Measurements from ENCODE around the gene ACSM5. TPM values are rescaled to one million over a fixed set of nuclear protein-coding genes. Genes with fewer than 3 reads are reported as not detected.
A peak's percentile ranks its signal among the peaks of the same experiment; 100 is the strongest.

Gene ACSM5
- total and polyA plus RNA-seq, 2 donors from 2014 or later = 8.6 to 22.8 TPM

GRCh38 chr16:20380782-20381181 is 28.6 kb upstream of the ACSM5 start:
- no peak for FAIRE-seq
- intact Hi-C loops (cut with DNase I) = loop anchor here (10.0 kb wide), 1 partner anchor 476 kb away; no protein-coding TSS in a partner anchor
- H3K27me3 ChIP-seq (ENCODE audit: control insufficient read depth, insufficient read depth, low read length) = no peaks in the 10 kb centered on the region
- DNase-seq = peak; percentile 47 to 87 (median 70)
- no peaks in the 10 kb centered on the region for H3K4me1 ChIP-seq (ENCODE audit: control insufficient read depth in 2 of 3, insufficient read depth in 2 of 3, low read depth in 1 of 3, low read length in 3 of 3)
- H3K4me3 ChIP-seq (ENCODE audit: low read length in 3 of 3) = no peak overlapping the region
- H3K9ac ChIP-seq (ENCODE audit: low read length in 3 of 3) = no peak overlapping the region
- no peaks in the 10 kb centered on the region for H3K9me3 ChIP-seq (ENCODE audit: control insufficient read depth in 2 of 3, insufficient read depth in 1 of 3, low read length in 3 of 3)
- no peak for TF ChIP-seq CTCF (IDR thresholded peaks at IDR 0.05; ENCODE audit: borderline replicate concordance, extremely low read depth, insufficient read depth)
- H3K27ac ChIP-seq (ENCODE audit: low read depth in 2 of 2, low read length in 2 of 2) = no peak overlapping the region
- no peaks in the 10 kb centered on the region for H3K36me3 ChIP-seq (ENCODE audit: control insufficient read depth in 2 of 3, insufficient read depth in 3 of 3, low read length in 3 of 3)

GRCh38 chr16:20382202-20382948 is 27.0 kb upstream of the ACSM5 start:
- Histone ChIP-seq H3K27ac (ENCODE audit: low read depth in 2 of 2, low read length in 2 of 2) (no peak overlapping the region), H3K4me1 (ENCODE audit: control insufficient read depth in 2 of 3, insufficient read depth in 2 of 3, low read depth in 1 of 3, low read length in 3 of 3) (no peaks in the 10 kb centered on the region), H3K27me3 (ENCODE audit: control insufficient read depth, insufficient read depth, low read length) (no peaks in the 10 kb centered on the region), H3K36me3 (ENCODE audit: control insufficient read depth in 2 of 3, insufficient read depth in 3 of 3, low read length in 3 of 3) (no peaks in the 10 kb centered on the region), H3K9me3 (ENCODE audit: control insufficient read depth in 2 of 3, insufficient read depth in 1 of 3, low read length in 3 of 3) (no peaks in the 10 kb centered on the region), H3K4me3 (ENCODE audit: low read length in 3 of 3) (no peak overlapping the region), H3K9ac (ENCODE audit: low read length in 3 of 3) (no peak overlapping the region)
- intact Hi-C loops (cut with DNase I) = loop anchor here (10.0 kb wide), 1 partner anchor 478 kb away; no protein-coding TSS in a partner anchor
- TF ChIP-seq CTCF (IDR thresholded peaks at IDR 0.05; ENCODE audit: borderline replicate concordance, extremely low read depth, insufficient read depth) = no peak
- DNase-seq (no peak), FAIRE-seq (no peak)

- Histone ChIP-seq H3K4me1 (ENCODE audit: control insufficient read depth in 2 of 3, insufficient read depth in 2 of 3, low read depth in 1 of 3, low read length in 3 of 3) (no peaks in the 10 kb centered on the region), H3K9me3 (ENCODE audit: control insufficient read depth in 2 of 3, insufficient read depth in 1 of 3, low read length in 3 of 3) (no peaks in the 10 kb centered on the region), H3K9ac (ENCODE audit: low read length in 3 of 3) (no peak overlapping the region), H3K27ac (ENCODE audit: low read depth in 2 of 2, low read length in 2 of 2) (no peak overlapping the region), H3K27me3 (ENCODE audit: control insufficient read depth, insufficient read depth, low read length) (no peaks in the 10 kb centered on the region), H3K36me3 (ENCODE audit: control insufficient read depth in 2 of 3, insufficient read depth in 3 of 3, low read length in 3 of 3) (no peaks in the 10 kb centered on the region), H3K4me3 (ENCODE audit: low read length in 3 of 3) (no peak overlapping the region)
- FAIRE-seq (no peak), DNase-seq (peak; percentile 75 to 90 (median 77))
- intact Hi-C loops (cut with DNase I) = loop anchor here (10.0 kb wide), 1 partner anchor 479 kb away; no protein-coding TSS in a partner anchor
- TF ChIP-seq CTCF (IDR thresholded peaks at IDR 0.05; ENCODE audit: borderline replicate concordance, extremely low read depth, insufficient read depth) = peak; percentile 90
These were observed 26.0 kb upstream of the ACSM5 start for GRCh38 chr16:20383106-20384029.

Measured in kidney (tissue), 14 donors.